Fibroblast of the aortic adventitia (primary cell): ENCODE data around the gene MUC3A. TPM values are rescaled to one million over a fixed set of nuclear protein-coding genes. Genes with fewer than 3 reads are reported as not detected.

Experiments used
- DNase-seq: peaks from one replicate; pipeline ENCODE4 v3.0.0-alpha.2; 2010; ENCODE audit warnings: low read depth
- H3K4me3 ChIP-seq: 2 replicates; pipeline ENCODE4 v1.5.1; 2011; ENCODE audit warnings: low read depth, mild to moderate bottlenecking, control low read depth, low read length, moderate library complexity
- total RNA-seq: library from RNA; depleted of rRNA; stranded (reverse); fragments of >200 nt; gene quantifications from 2 replicates; pipeline ENCODE4 v1.2.3, GENCODE V29; 2012; ENCODE audit warnings: low replicate concordance
- TF ChIP-seq, protein P1 (sequence below): IDR thresholded peaks from 2 replicates; pipeline ENCODE4 v1.5.1; 2011; ENCODE audit warnings: mild to moderate bottlenecking, low read length, control low read depth, inconsistent platforms; ENCODE audit not compliant: insufficient read depth

MUC3A gene
- total RNA-seq, 1 donor: not detected

GRCh38 chr7:100963386-100963785, 14.1 kb downstream of the MUC3A start:
- TF ChIP-seq, protein P1, sequence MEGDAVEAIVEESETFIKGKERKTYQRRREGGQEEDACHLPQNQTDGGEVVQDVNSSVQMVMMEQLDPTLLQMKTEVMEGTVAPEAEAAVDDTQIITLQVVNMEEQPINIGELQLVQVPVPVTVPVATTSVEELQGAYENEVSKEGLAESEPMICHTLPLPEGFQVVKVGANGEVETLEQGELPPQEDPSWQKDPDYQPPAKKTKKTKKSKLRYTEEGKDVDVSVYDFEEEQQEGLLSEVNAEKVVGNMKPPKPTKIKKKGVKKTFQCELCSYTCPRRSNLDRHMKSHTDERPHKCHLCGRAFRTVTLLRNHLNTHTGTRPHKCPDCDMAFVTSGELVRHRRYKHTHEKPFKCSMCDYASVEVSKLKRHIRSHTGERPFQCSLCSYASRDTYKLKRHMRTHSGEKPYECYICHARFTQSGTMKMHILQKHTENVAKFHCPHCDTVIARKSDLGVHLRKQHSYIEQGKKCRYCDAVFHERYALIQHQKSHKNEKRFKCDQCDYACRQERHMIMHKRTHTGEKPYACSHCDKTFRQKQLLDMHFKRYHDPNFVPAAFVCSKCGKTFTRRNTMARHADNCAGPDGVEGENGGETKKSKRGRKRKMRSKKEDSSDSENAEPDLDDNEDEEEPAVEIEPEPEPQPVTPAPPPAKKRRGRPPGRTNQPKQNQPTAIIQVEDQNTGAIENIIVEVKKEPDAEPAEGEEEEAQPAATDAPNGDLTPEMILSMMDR: no peak
- H3K4me3 ChIP-seq: no peak overlapping the region
- no peak for DNase-seq

DNA sequence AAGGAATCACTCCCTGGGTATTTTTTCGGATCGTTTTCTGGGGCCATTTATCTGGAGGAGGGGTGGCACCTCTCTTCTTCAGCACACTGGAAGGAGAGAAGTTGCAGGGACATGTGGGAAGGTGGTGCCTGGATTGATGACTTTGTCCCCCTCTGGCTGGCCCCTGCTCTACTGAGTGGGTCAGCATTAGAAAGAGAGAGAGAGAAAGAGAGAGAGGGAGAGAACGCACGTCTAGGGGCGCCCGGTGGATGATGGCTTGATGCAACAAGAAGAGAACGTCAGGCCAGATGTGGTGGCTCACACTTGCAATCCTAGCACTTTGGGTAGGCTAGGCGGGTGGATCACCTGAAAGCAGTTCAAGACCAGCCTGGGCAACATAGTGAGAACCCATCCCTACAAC, 14.5 kb downstream of the MUC3A start:
- DNase-seq: no peak
- TF ChIP-seq, protein P1: no peak
- H3K4me3 ChIP-seq: no peak overlapping the region

- TF ChIP-seq, protein P1: no peak
- H3K4me3 ChIP-seq: no peak overlapping the region
- DNase-seq: no peak
Measured at GRCh38 chr7:100964630-100965029, 15.3 kb downstream of the MUC3A start.

- TF ChIP-seq, protein P1: no peak
- no peak for DNase-seq
- H3K4me3 ChIP-seq: no peak overlapping the region
Measured at GRCh38 chr7:100965045-100965722, 15.8 kb downstream of the MUC3A start.

DNA sequence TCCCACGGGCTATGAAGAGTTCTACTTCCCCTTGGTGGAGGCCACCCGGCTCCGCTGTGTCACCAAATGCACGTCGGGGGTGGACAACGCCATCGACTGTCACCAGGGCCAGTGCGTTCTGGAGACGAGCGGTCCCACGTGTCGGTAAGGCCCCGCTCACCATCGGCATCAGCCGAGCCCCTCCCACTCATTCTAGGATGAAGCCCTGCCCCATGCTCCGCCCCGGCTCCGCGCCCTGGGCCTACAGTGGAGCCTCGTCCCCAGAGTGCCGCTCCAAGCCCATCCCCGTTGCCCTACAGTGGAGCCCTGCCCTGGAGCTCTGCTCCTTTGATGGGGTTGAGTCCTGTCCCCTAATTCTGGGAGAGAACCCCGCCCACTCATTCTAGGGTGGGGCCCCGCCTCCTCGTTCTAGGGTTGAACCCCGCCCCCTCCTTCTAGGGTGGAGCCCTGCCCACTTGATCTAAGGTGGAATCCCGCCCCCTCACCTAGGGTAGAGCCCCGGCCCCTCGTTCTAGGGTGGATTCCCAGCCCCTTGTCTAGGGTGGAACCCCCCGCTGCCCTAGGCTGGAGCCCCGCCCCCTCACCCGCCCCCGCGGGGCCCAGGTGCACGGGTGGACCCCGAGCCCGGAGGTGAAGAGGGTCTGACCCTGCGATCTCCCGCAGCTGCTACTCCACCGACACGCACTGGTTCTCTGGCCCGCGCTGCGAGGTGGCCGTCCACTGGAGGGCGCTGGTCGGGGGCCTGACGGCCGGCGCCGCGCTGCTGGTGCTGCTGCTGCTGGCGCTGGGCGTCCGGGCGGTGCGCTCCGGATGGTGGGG, 16.6 kb downstream of the MUC3A start:
- H3K4me3 ChIP-seq: no peak overlapping the region
- TF ChIP-seq, protein P1: peak; percentile 64
- DNase-seq: peak; percentile 17

GRCh38 chr7:100966542-100967291, 17.4 kb downstream of the MUC3A start:
- no peak for DNase-seq
- TF ChIP-seq, protein P1: no peak
- H3K4me3 ChIP-seq: no peak overlapping the region
